Measurements from ENCODE around the gene STX8.
A peak's percentile ranks its signal among the peaks of the same experiment; 100 is the strongest.

STX8 gene

GRCh38 chr17:9203771-9204425 is 371.7 kb downstream of the STX8 start:
- CTCF ChIA-PET, result no interaction called here
- no peak overlapping the region for H3K4me3 ChIP-seq (ENCODE audit: low read depth, low read length)
- TF ChIP-seq ZNF423 (tag by site-specific recombination; IDR thresholded peaks at IDR 0.05) (no peak), ZNF366 (tag by site-specific recombination; conservative IDR thresholded peaks at IDR 0.05) (peak; percentile 71), ZNF596 (tag by site-specific recombination; IDR thresholded peaks at IDR 0.05) (peak; percentile 78)
- no peaks in the 10 kb centered on the region for H3K9me3 ChIP-seq (ENCODE audit: control insufficient read depth, insufficient read depth, low read depth, low read length)
- H3K27ac ChIP-seq (ENCODE audit: extremely low read depth, low read depth, low read length), result no peak overlapping the region
- H3K4me1 ChIP-seq (ENCODE audit: control insufficient read depth, insufficient read depth, low read length), result no peaks in the 10 kb centered on the region
- POLR2A ChIA-PET, result no interaction called here
- H3K36me3 ChIP-seq (ENCODE audit: control insufficient read depth in 2 of 2, insufficient read depth in 1 of 2, low read length in 2 of 2), result peaks cover 0 to 14% of the 10 kb centered on the region in 2 experiments; a peak in 2 of 3 replicates

- Histone ChIP-seq H3K4me3 (ENCODE audit: low read depth, low read length) (no peak overlapping the region), H3K9me3 (ENCODE audit: control insufficient read depth, insufficient read depth, low read depth, low read length) (no peaks in the 10 kb centered on the region), H3K36me3 (ENCODE audit: control insufficient read depth in 2 of 2, insufficient read depth in 1 of 2, low read length in 2 of 2) (peaks cover 0 to 18% of the 10 kb centered on the region in 2 experiments; a peak in 2 of 3 replicates), H3K27ac (ENCODE audit: extremely low read depth, low read depth, low read length) (no peak overlapping the region), H3K4me1 (ENCODE audit: control insufficient read depth, insufficient read depth, low read length) (no peaks in the 10 kb centered on the region)
- ChIA-PET CTCF (no interaction called here), POLR2A (no interaction called here)
- TF ChIP-seq ZNF473 (tag by site-specific recombination; IDR thresholded peaks at IDR 0.05) (no peak), ZNF354C (tag by site-specific recombination; IDR thresholded peaks at IDR 0.05; ENCODE audit: borderline replicate concordance, low read depth) (no peak), KLF7 (tag by site-specific recombination; IDR thresholded peaks at IDR 0.05; ENCODE audit: borderline replicate concordance) (no peak), ZNF48 (tag by site-specific recombination; IDR thresholded peaks at IDR 0.05) (no peak), ZNF121 (tag by site-specific recombination; IDR thresholded peaks at IDR 0.05) (no peak), ZNF792 (tag by site-specific recombination; IDR thresholded peaks at IDR 0.05) (no peak)
Observed at GRCh38 chr17:9202532-9202931, 373.1 kb downstream of the STX8 start.

GRCh38 chr17:9200699-9201359 is 374.8 kb downstream of the STX8 start:
- ChIA-PET POLR2A (interaction anchor here (1.2 kb wide), 1 partner anchor 17 kb away, joined by 3 read pairs; no protein-coding TSS in a partner anchor), CTCF (interaction anchor here (0.6 to 0.7 kb wide), 2 partner anchors 9 to 202 kb away, joined by 3 read pairs; no protein-coding TSS in a partner anchor)
- peaks cover 2% of the 10 kb centered on the region; the same call in 1 of the 2 replicates for H3K4me1 ChIP-seq (ENCODE audit: control insufficient read depth, insufficient read depth, low read length)
- no peak for TF ChIP-seq ZNF311 (tag by site-specific recombination; IDR thresholded peaks at IDR 0.05; ENCODE audit: borderline replicate concordance)
- TF ChIP-seq ZNF362 (tag by site-specific recombination; IDR thresholded peaks at IDR 0.05), result no peak
- TF ChIP-seq ZNF341 (tag by site-specific recombination; IDR thresholded peaks at IDR 0.05; ENCODE audit: low read depth), result no peak
- TF ChIP-seq ZFP41 (tag by site-specific recombination; IDR thresholded peaks at IDR 0.05; ENCODE audit: borderline replicate concordance), result no peak
- no peak for TF ChIP-seq SP3 (tag by site-specific recombination; IDR thresholded peaks at IDR 0.05)
- TF ChIP-seq KLF7 (tag by site-specific recombination; IDR thresholded peaks at IDR 0.05; ENCODE audit: borderline replicate concordance), result no peak
- no peaks in the 10 kb centered on the region for H3K9me3 ChIP-seq (ENCODE audit: control insufficient read depth, insufficient read depth, low read depth, low read length)
- H3K4me3 ChIP-seq (ENCODE audit: low read depth, low read length), result no peak overlapping the region
- no peak overlapping the region for H3K27ac ChIP-seq (ENCODE audit: extremely low read depth, low read depth, low read length)
- peaks cover 0 to 15% of the 10 kb centered on the region in 2 experiments; a peak in 2 of 3 replicates for H3K36me3 ChIP-seq (ENCODE audit: control insufficient read depth in 2 of 2, insufficient read depth in 1 of 2, low read length in 2 of 2)

All from HEK293 (cell line).